AG09319 (cell line): ENCODE measurements around the gene PROCA1.
"Not testable (repeated sequence)": the region's sequence is repeated elsewhere in the genome, so short reads cannot be mapped to it uniquely, and the experiment has no call there.

ENCODE experiments used
- DNase-seq: peaks from one replicate; pipeline ENCODE4 v3.0.0-alpha.2; 2010; ENCODE audit warnings: low read depth; ENCODE audit errors: extremely low read depth
- CTCF ChIP-seq: IDR thresholded peaks from 2 replicates; pipeline ENCODE4 v1.5.1; 2011; ENCODE audit warnings: low read depth, mild to moderate bottlenecking, inconsistent platforms, low read length, moderate library complexity

PROCA1 gene

GRCh38 chr17:28725660-28726225 is 14.1 kb upstream of the PROCA1 start:
- no peak for DNase-seq
- TF ChIP-seq CTCF = no peak

GRCh38 chr17:28725166-28725659 is 13.5 kb upstream of the PROCA1 start:
- DNase-seq = no peak
- no peak for TF ChIP-seq CTCF

GRCh38 chr17:28724500-28725165 is 12.9 kb upstream of the PROCA1 start:
- no peak for DNase-seq
- no peak for TF ChIP-seq CTCF

GRCh38 chr17:28723836-28724499 is 12.3 kb upstream of the PROCA1 start:
- not testable (repeated sequence) for DNase-seq

GRCh38 chr17:28723159-28723835 is 11.6 kb upstream of the PROCA1 start:
- no peak for DNase-seq
- TF ChIP-seq CTCF = no peak

GRCh38 chr17:28722417-28723158 is 10.9 kb upstream of the PROCA1 start:
- no peak for DNase-seq
- no peak for TF ChIP-seq CTCF

GRCh38 chr17:28720997-28721329 is 9.3 kb upstream of the PROCA1 start:
- not testable (repeated sequence) for DNase-seq
